Ishikawa (cell line): ENCODE data around the gene JMJD1C.

Experiments
- CREB1 ChIP-seq: IDR thresholded peaks from 2 replicates; pipeline ENCODE4 v1.6.1; 2012; ENCODE audit warnings: low read depth
- EP300 ChIP-seq: IDR thresholded peaks from 2 replicates; pipeline ENCODE4 v1.6.1; 2012; ENCODE audit warnings: borderline replicate concordance
- MAX ChIP-seq: IDR thresholded peaks from 2 replicates; pipeline ENCODE4 v1.6.1; 2012
- RAD21 ChIP-seq: IDR thresholded peaks from 2 replicates; pipeline ENCODE4 v1.6.1; 2012; ENCODE audit warnings: low read depth
- REST ChIP-seq: IDR thresholded peaks from 2 replicates; pipeline ENCODE4 v1.6.1; 2012; ENCODE audit warnings: low read depth, mild to moderate bottlenecking
- TAF1 ChIP-seq: IDR thresholded peaks from 2 replicates; pipeline ENCODE4 v1.6.1; 2012; ENCODE audit warnings: low read depth, mild to moderate bottlenecking
- TEAD4 ChIP-seq: IDR thresholded peaks from 2 replicates; pipeline ENCODE4 v1.6.1; 2012

GRCh38 chr10:63192826-63193225 lies 273.0 kb downstream of the JMJD1C start:
- TF ChIP-seq TAF1 (no peak), REST (no peak), RAD21 (no peak), EP300 (no peak), MAX (no peak), CREB1 (no peak), TEAD4 (no peak)
